ENCODE data around the gene CIART. TPM values are rescaled to one million over a fixed set of nuclear protein-coding genes. Genes with fewer than 3 reads are reported as not detected.

CIART gene
- total and polyA plus RNA-seq, 2 experiments from 2014 or later: 1.8 to 7.1 TPM

GRCh38 chr1:150268705-150269403, 13.5 kb upstream of the CIART start, which contains the start of gene APH1A:
Gene APH1A (minus strand): TSS chr1:150269016. CDS start chr1:150268810, 206 bp downstream.
- peak; percentile 97 for DNase-seq (ENCODE audit: low spot score)
- peak within 1 kb of the TSS; percentile 95 for H3K27ac ChIP-seq
- H3K9me2 ChIP-seq (replicated peaks; ENCODE audit: insufficient read depth): no peaks in the 10 kb centered on the region
- H3K9me3 ChIP-seq (ENCODE audit: low read depth): no peaks in the 10 kb centered on the region
- 2% methylated on average over 36 of the region's 49 CpGs for WGBS (ENCODE audit: low lambda C conversion rate, missing lambda C conversion rate)
- no peaks in the 10 kb centered on the region for H3K36me3 ChIP-seq (replicated peaks; ENCODE audit: insufficient read depth, low read depth)
- no peaks in the 10 kb centered on the region for H4K20me1 ChIP-seq (ENCODE audit: insufficient read depth, poor library complexity, severe bottlenecking)
- peak within 1 kb of the TSS; percentile 70 for H2AFZ ChIP-seq
- H3K4me1 ChIP-seq (ENCODE audit: insufficient read depth): peaks cover 19% of the 10 kb centered on the region
- peak within 1 kb of the TSS; percentile 58 for H3K4me3 ChIP-seq
- peaks cover 24% of the 10 kb centered on the region for H3K79me2 ChIP-seq
- peak within 1 kb of the TSS; percentile 93 for H3K4me2 ChIP-seq
- H3K27me3 ChIP-seq: no peaks in the 10 kb centered on the region
- no peak for TF ChIP-seq EZH2phosphoT487 (IDR thresholded peaks at IDR 0.05; ENCODE audit: low read depth, severe bottlenecking, unreplicated experiment)
- TF ChIP-seq CTCF (IDR thresholded peaks at IDR 0.05; ENCODE audit: poor library complexity): no peak
- no peak for TF ChIP-seq EZH2 (IDR thresholded peaks at IDR 0.05; ENCODE audit: borderline replicate concordance)

- Histone ChIP-seq H3K4me1 (ENCODE audit: insufficient read depth) (peaks cover 19% of the 10 kb centered on the region), H3K36me3 (replicated peaks; ENCODE audit: insufficient read depth, low read depth) (no peaks in the 10 kb centered on the region), H3K27me3 (no peaks in the 10 kb centered on the region), H4K20me1 (ENCODE audit: insufficient read depth, poor library complexity, severe bottlenecking) (no peaks in the 10 kb centered on the region), H3K4me2 (peak overlapping the region; percentile 79), H3K9me3 (ENCODE audit: low read depth) (no peaks in the 10 kb centered on the region), H3K9me2 (replicated peaks; ENCODE audit: insufficient read depth) (no peaks in the 10 kb centered on the region), H3K4me3 (peak overlapping the region; percentile 32), H2AFZ (peak overlapping the region; percentile 63), H3K27ac (peak overlapping the region; percentile 84), H3K79me2 (peaks cover 24% of the 10 kb centered on the region)
- WGBS (ENCODE audit: low lambda C conversion rate, missing lambda C conversion rate): 30% methylated on average over 10 of the region's 10 CpGs
- TF ChIP-seq CTCF (IDR thresholded peaks at IDR 0.05; ENCODE audit: poor library complexity) (no peak), EZH2 (IDR thresholded peaks at IDR 0.05; ENCODE audit: borderline replicate concordance) (no peak), EZH2phosphoT487 (IDR thresholded peaks at IDR 0.05; ENCODE audit: low read depth, severe bottlenecking, unreplicated experiment) (no peak)
- DNase-seq (ENCODE audit: low spot score): no peak
These were observed 12.9 kb upstream of the CIART start for GRCh38 chr1:150269451-150269850.

GRCh38 chr1:150271291-150271959, 10.9 kb upstream of the CIART start:
- Histone ChIP-seq H3K4me2 (no peak overlapping the region), H3K9me3 (ENCODE audit: low read depth) (no peaks in the 10 kb centered on the region), H3K9me2 (replicated peaks; ENCODE audit: insufficient read depth) (no peaks in the 10 kb centered on the region), H3K27me3 (no peaks in the 10 kb centered on the region), H3K36me3 (replicated peaks; ENCODE audit: insufficient read depth, low read depth) (no peaks in the 10 kb centered on the region), H3K79me2 (peaks cover 23% of the 10 kb centered on the region), H3K27ac (peak overlapping the region; percentile 89), H3K4me1 (ENCODE audit: insufficient read depth) (peaks cover 19% of the 10 kb centered on the region), H2AFZ (no peak overlapping the region), H3K4me3 (no peak overlapping the region), H4K20me1 (ENCODE audit: insufficient read depth, poor library complexity, severe bottlenecking) (no peaks in the 10 kb centered on the region)
- TF ChIP-seq CTCF (IDR thresholded peaks at IDR 0.05; ENCODE audit: poor library complexity) (no peak), EZH2 (IDR thresholded peaks at IDR 0.05; ENCODE audit: borderline replicate concordance) (no peak), EZH2phosphoT487 (IDR thresholded peaks at IDR 0.05; ENCODE audit: low read depth, severe bottlenecking, unreplicated experiment) (no peak)
- no peak for DNase-seq (ENCODE audit: low spot score)
- 94% methylated on average over 7 of the region's 7 CpGs for WGBS (ENCODE audit: low lambda C conversion rate, missing lambda C conversion rate)

All from hepatocyte (in vitro differentiated cells).